Activated T-helper 9 cell treated with anti-CD3 and anti-CD28 coated beads, Interleukin-2, amount 50 U/mL, for 16 hours (primary cell): ENCODE results near the gene BCAR1.
"Not testable (repeated sequence)": the region's sequence is repeated elsewhere in the genome, so short reads cannot be mapped to it uniquely, and the experiment has no call there.

Source experiments
- DNase-seq: peaks from one replicate; pipeline ENCODE4 v3.0.0-alpha.2; 2020; ENCODE audit warnings: low read depth

Gene BCAR1

DNA sequence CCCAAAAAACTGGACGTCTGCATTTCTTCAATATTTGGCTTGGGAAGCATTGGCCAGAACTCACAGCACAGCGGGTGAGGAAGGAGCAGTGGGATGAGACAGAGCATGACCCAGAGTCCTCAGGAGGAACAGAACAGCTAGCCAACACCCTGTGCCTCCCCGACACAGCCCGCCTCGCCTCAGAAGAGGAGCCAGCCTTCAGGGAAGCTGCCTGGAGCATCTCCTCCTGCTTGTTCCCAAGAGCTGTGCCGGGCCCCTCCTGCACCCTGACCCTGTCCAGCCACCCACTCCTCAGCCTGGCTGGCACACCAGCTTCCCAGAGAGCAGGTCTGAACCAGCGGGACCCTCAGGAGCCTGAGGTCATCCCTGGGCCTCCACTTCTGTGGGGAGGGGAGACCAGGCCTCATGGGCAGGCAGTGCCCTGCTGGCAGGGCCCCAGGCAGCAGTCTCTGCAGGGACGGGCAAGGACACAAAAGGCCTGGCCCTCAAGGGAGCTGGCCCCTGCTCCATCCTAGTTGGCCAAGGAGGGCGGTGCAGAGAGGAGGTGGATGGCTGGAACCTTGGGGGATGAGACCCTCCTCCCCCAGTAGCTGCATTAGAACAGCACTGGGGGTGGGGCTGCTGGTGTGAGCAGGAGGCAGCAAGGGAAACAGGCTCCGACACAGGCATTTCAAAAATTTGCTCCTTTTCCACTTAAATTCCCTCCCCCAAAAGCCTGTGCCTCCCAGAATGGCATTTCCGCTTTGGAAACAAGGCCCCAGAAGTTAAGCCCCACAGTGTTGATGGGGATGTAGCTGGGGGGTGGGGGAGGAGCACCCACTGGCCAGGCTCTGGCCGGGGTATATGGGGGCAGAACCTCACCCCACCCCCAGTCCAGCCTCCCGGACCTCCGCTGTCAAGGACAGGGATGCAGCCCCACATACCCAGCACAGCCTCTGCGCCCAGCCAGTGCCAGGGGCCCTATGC lies 1.8 kb upstream of the BCAR1 start:
- no peak for DNase-seq

DNA sequence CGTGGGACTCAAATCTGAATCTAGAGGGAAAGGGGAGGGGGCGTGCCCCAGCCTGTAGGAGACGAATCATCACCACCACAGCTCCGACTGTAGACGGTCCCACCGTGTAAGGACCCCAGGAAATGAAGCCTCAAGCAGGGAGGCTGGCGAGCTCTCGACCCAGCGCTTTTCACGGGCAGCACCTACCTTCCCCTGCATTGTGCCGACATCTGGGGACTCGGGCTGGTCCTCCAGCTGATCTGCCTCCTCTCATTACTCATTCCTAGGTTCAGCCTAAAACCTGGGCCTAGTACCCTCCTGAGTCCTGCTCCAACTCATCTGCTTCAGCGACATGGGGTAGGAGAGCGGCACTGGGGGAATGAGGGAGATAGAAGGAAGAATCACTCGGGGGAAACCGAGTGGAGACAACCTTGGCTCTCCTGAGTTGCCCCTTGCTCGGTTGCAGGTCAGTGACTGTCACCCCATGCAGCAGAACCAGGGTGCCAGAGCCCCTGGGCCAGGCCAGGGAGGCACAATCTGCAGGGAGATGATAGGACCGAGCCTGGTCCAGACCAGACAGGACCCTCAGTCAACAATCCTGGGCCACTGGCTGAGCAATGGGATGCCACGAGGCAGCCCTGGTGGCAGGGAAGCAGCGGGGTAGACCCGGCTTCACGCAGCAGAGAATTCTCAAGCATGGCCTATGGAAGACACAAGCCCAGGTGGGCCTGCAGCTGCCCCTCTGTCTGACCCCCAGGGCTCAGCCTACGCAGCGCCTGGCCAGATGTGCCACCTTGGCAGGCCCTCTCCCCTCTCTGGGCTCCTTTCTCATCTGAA lies 833 bp upstream of the BCAR1 start:
- DNase-seq, result no peak

DNA sequence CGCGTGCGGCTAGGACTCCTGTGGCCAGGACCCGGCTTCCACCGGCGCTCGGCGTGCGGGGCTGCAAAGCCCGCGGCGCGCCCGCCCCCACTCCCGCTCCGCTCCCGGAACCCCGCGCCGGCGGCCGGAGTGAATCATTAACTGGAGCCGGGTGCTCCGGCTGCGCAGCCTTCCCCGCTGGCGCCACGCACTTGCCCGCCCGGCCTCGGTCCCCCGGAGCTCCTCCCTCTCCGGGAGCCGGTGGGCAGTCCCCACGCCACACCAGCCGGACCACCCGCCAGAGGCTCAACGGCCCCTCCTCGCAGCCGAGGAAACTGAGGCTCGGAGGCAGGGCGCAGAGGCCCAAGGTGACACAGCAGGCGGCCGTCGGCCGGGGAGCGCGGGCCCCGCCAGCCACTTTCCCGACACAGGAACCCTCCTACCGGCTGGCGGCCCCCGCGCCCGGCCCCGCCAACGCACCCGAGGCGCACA lies 580 bp downstream of the BCAR1 start:
- no peak for DNase-seq

DNA sequence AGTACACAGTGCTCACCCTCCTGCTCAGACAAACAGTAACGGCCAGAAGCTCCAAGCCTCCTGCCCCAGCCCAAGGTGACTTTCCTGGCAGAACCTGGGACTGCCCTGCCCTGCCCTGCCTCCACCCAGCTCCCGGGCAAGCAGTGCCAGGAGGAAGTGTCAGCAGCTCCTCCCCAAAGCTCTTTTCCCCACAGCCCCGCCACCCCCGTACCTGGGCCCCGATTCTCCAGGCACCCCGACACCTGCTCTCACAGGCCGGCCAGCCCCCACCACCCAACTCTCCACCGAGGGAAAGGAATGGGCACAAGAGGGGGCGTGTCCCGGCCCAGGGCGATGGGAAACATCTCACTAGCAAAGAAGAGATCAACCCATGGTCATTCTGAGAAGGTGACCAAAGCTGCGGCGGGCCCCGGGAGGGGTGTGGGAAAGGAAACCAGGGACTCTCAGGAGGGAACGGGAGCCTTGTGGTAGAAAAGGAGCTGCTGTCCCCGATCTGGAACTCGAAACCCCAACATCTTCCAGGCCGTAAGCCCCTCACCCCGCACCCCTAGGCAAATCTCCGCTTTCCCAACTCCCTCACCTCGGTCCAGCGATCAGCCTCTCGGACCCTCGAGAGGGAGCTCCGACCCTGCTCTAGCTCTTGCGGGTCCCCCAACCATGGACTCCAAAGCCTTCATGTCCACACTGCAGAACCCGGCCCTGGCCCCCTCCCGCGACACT lies 1.2 kb downstream of the BCAR1 start:
- DNase-seq, result no peak

DNA sequence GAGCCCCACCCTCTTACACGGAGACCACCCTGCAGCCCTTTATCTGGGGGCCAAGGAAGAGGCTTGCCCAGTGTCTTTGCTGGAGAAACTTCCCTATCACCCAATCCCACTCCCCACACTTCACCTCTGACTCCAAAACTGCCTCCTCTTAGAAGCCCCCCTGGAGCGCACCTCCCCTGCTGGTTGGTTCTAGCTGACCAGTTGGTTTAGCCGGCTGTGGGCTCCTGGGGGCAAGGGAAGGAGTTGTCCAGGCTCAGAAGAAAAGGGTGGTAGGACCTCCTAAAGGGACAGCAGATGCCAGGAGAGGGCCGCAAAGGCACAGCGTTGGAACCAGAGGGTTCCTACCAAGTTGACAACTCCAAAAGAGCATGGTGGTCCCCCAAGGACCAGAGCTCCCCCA lies 2.0 kb downstream of the BCAR1 start:
- DNase-seq, result no peak

DNA sequence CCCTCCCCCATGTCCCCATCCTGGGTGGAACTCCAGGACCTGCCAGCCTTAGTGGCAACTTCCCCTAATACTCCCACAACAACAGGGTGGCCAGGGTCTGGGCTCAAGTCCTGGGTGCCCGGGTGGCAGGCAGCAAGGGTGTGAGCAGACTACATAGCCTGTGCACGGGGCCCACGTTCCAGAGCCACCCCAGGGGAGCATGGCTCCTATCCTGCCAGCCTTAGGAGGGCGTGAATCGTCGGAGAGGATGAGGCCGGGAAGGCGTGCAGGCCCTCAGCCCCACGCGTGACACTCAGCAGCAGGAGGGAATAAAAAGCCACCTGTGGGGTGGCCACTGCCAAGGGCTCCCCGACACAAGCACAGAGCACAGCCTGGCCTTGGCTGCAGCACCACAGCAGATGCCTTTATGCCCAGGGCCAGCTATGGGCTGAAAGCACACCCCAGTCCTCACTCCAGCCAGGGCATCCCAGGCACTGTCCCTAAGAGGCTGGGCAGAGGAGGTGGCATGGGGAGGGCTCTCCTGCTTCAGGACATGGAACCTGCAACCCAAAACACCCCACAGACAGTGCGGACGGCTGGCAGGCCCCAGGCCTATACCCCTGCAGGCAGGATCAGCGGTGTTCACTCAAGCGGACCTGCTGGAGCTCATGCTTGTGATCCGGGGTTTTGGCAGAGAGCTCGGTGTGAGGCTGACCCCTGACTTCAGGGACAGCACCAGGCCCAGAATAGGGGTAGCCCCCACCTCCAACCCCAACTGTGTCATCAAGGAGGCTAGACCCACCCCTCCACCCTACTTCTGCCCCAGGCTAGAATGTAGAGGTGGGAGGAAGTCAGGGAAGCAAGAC lies 2.7 kb downstream of the BCAR1 start:
- no peak for DNase-seq

DNA sequence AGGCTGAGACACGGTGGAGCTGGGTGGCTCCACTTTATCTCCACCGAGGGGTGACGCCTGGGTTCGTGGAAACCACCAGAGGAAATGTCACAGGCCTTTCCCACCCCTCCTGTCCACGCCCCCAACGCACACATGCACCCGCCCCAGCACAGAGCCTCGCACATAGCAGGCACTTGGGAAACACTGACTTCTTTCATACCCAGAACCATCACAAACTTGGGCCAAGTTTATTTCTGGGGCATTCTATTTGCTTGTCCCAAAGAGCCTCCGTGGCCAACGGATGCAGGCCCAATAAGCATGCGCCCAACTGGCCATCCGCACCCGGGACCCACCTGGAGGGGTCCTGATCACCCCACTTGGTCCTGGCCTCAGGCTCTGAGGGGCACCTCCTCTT lies 3.3 kb downstream of the BCAR1 start:
- DNase-seq, result no peak

DNA sequence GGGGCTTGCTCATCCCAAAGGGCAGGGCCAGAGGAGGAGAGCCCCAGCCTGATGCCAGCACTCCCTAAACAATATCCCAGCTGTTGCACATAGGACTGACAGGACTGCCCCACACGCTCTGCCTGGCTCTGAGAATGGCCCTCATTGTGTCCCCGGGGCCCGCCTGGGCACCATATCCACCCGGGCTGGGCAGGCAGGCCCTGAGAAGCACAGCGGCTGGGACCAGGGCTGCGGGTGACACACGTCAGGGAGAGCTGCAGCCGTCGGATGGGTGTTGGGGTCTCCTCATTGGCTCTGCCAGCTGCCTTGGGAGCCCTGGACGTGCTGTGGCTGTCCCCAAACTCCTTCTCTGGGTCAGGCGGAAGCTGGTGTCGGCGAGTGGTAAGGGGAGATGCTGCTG lies 4.2 kb downstream of the BCAR1 start:
- DNase-seq, result no peak

DNA sequence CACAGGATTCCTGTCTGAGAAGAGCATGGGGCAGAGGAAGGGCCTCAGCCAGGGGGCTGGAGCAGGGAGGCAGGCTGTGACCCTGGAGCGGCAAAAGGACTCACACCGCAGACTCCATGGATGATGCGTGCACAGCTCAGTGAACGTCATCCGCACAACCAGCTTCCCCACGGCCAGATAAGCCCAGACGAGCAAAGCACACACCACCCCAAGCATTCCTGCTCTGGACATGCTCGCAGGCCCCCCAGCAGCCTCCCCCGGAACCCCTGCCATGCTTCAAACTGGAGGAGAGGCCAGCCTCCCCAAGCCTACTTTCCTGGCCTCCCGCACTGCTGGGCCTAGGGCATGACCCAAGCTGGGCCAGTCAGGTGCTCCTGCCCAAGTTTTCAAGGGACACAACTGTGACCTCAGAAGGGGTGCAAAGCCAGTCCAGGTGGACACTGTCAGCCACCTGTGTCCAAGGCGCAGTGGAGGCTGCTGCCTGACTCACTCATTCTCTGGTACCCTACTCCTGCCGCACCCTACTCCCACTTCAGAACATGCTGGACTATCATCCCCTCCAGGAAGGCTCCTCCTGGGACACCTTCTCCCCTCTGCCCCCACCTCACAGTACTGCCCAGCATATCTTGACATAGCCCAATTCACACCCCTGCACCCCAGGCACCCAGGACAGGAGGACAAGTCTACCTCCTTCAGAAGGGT lies 4.8 kb downstream of the BCAR1 start:
- no peak for DNase-seq

DNA sequence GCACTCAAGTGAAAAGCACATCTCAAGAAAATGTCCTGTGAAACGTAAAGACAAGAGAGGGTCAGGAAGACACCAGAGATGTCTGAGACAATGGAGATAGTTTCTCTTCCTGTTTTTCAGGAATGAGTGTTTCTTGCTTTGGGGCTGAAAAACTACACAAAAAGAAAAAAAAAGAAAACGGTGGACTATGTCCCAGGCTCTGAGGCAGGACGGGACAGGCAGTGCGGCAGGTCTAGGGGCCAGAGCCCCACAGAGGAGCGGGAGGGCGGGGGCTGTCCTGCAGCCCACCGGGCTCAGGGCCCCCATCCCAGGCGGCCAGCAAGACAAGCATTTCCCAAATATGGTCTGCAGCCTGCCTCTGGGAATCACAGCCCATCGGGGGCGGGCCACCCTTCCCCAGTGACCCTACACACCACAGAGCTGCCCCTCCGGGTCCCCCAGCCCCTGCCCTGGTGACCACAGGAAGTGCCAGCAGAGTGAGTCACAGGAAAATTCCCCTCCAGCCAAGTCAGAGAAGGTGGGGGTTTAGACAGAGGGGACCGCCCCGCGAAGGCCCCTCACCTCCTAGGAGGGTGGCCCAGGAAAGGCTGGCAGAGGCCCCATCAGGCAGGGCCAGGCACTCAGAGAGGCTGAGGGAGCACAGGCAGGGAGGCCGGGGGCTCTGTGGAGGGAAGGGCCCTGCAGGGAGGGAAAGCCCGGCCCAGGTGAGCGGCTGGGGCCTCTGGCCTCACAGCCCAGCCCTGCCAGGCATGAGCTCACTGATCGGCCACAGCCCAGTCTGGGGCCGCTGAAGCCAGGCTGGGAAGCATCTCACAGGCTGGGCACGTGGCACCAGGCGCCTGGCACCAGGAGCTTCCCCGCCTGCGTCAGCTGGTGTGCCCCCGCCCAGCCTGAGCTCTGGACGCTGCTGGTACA lies 6.3 kb downstream of the BCAR1 start:
- DNase-seq, result no peak

DNA sequence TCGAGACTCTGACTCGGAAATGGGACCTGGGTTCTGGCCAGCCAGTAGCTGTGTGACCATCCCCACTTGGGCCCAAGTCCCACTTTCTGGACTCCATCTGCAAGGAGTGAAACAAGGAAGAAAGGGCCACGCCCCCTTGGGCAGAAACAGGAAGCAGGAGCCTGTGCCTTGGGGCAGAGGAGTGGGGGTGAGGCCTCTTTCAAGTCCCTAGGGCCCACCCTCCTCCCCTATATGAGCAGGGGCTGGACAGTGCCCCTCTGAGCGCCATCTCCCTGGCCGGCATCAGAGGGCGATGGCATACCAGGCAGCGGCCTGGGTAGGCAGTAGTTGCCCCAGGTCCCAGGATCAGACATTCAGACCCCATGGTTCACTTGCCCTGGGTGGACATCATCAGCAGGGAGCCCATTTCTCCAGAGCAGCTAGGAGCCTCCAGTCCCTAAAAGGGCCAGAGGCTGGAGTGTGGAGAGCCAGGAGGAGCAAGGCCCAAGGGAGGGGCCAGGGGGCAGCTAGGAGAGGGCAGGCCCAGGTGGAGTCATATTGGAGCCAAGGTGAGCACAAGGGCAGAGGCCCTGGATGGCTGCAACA lies 7.1 kb downstream of the BCAR1 start:
- DNase-seq, result no peak

DNA sequence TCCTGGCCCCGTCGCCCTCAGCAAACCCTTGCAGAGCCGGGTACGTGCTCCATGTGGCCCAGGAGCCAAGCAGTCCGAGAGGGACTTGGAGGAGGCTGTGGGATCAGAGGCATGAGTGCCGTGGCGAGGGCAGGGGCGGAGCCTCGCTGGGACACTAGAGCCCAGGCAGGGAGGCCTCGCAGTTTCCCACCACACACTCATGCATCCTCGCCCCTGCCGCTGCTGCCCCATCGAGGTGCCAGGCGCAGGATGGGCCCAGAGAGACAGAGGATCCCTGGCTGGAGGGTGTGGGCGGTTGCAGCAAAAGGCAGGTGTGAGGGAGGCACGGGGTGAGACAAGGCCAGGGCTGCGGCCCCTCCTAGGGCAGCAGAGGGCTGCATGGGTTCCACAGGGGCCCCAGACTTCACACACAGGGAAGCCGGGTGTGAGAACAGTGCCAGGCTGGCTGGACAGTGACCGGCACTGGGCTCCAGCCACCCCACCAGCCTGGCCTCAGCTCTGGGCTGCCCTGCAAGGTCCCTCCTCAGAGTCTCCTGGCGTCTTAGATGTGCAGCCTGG lies 7.7 kb downstream of the BCAR1 start:
- DNase-seq, result no peak

DNA sequence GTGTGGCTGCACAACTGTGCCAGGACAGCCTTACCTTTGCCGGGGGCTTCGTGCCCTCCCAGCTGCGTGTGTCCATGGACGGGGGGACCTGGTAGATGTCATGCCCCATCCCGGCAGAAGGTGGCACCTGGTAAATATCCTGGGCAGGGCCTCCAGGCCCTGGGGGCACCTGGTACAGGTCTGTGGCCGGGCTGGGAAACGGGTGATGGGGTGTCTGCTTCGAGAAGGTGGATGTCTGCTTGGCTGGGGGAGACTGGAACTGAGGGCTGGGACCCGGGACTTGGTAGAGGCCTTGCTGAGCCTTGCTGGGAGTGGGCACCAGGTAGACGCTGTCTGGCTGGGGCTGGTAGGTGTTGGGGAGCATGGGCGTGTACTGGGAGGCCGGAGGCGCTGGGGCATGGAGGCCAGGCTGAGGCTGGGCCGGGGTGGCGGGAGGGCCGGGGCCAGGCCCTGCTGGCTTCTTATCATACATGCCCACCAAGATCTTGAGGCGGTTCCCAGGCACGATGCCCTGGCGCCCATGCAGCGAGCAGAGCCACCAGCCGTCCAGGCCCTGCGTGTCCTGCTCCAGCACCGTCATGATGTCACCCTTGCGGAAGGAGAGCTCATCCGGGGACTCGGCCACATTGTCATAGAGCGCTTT lies 8.9 kb downstream of the BCAR1 start:
- DNase-seq, result not testable (repeated sequence)

DNA sequence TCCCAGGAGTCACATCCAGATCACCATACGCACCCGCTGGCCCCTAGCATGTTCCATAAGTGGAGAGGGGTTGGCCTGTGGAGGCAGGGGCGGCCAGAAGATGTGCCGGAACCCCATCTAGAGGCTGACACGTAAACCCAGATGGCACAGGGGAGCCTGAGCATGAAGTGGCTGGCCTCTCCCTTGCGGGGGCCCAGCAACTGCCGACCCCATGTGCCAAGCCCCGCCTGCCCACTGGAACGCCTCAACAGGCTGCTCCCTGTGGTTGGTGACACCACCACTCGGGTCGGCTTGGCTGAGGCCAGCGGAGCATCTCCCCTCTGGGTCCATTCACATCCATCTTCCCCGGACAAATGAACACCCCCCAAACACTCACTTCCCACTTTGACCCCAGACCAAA lies 9.5 kb downstream of the BCAR1 start:
- DNase-seq, result no peak

DNA sequence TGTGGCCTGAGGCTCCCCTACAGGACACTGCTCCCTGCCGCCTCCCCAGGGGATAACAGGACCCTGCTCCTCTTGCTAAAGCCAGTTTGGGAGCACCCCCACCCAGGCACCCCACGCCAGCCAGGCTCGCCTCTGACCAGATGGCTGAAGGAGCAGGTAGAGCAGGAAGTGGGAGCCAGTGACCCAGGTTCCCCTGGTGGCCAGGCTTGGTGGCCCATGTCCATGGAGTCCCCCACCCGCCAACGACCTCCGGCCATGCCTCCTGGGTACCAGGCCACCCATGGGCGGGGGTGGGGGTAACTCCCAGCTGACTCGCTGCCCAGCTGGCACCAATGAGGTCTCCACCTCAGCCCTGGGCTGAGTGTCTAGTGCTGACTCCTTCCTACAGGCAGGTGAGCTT lies 10.0 kb downstream of the BCAR1 start:
- DNase-seq, result no peak

DNA sequence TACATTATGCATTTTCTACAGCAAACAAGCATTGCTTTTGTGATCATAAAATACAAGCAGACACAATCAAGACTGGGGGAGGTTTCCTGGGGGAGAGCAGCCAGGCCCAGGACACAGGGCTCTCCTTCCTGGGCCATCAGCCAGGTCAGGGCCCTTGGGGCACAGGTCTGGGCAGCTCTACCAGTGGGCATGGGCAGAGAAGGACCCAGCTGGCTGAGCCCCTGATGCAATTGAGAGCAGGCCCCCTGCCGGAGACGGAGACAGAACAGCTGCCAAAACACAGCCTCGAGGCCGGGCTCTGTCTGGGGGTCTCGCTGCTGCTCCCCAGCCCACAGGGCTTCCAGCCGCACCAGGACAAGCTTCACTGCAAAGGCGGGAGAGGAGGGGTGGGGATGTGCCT lies 10.8 kb downstream of the BCAR1 start:
- DNase-seq, result not testable (repeated sequence)

DNA sequence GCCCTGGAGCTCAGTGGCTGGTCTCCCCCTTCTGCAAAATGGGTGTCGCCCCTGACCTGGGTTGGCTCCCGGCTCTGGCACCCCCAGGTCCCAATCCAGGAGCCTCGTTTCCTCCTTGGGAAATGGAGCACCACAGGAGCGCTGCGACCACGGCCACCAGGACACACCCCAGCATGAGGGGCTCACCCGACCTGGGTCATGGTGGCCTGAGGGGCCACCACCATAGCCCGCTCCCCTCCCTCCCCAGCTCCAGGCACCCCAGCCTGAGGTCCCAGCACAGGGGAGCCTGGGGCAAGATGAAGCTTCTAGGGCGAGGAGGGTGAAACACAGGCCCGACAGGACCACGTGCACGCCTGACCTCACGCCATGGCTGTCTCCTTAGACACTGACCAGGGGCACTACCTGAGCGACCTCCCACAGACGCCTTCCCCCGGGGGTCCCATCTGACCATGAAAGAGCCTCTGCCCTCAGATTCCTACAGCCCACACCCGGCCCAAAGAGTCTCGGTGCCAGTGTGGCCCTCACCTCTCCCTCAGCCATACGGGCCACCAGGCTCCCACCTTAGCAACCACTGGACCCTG lies 11.8 kb downstream of the BCAR1 start:
- no peak for DNase-seq
